ENCODE results near the gene PMPCA. TPM values are rescaled to one million over a fixed set of nuclear protein-coding genes. Genes with fewer than 3 reads are reported as not detected.

Gene PMPCA
- total RNA-seq, 3 donors from 2014 or later (not counting 1 experiment from before 2014, with no cell fraction given), result 78.3 to 84.8 (median 79.3) TPM

DNA sequence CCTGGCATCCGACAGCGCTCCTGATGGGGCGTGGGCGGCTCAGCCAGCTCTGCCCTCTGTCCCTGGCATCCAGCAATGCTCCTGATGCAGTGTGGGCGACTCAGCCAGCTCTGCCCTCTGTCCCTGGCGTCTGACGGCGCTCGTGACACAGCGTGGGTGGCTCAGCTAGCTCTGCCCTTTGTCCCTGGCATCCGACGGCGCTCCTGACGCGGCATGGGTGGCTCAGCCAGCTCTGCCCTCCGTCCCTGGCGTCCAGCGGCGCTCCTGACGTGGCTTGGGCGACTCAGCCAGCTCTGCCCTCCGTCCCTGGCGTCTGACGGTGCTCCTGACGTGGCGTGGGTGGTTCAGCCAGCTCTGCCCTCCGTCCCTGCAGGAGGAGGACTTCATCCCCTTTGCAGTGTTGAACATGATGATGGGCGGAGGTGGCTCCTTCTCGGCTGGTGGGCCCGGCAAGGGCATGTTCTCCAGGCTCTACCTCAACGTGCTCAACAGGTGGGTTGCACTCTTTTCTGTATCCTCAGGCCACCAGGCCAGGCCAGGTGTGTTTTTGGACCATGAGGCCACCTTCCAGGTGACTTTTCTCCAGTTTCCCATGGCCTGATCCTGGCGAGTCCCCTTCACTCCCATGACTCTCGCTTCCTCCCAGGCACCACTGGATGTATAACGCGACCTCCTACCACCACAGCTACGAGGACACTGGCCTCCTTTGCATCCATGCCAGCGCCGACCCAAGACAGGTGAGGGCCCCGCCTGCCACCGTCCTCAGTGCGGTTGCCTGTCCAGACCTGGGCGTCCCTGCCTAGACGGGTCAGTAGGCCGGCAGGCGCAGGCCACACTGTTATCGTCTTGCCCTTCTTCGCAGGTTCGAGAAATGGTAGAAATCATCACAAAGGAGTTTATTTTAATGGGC lies 8.0 kb downstream of the PMPCA start:
- intact Hi-C loops (cut with micrococcal nuclease), result no loop called here
- DNase-seq (no peak), ATAC-seq (no peak)
- H3K27ac Mint-ChIP-seq, result no peak overlapping the region
- H3K27me3 ChIP-seq (ENCODE audit: control insufficient read depth, insufficient read depth, low read length), result no peaks in the 10 kb centered on the region
- no peaks in the 10 kb centered on the region for H3K9me3 Mint-ChIP-seq
- H3K4me1 ChIP-seq (ENCODE audit: control insufficient read depth, insufficient read depth, low read length), result no peaks in the 10 kb centered on the region
- peaks cover 0 to 5% of the 10 kb centered on the region in 2 donors for H3K4me1 Mint-ChIP-seq
- peaks cover 80% of the 10 kb centered on the region for H3K36me3 ChIP-seq (ENCODE audit: control insufficient read depth, insufficient read depth, low read length)
- no peak overlapping the region for H3K27ac ChIP-seq (ENCODE audit: low read length)
- H3K4me3 ChIP-seq (ENCODE audit: low read length), result no peak overlapping the region
- 96% methylated on average over 48 of the region's 48 CpGs for WGBS (ENCODE audit: insufficient coverage)
- TF ChIP-seq, protein P1, sequence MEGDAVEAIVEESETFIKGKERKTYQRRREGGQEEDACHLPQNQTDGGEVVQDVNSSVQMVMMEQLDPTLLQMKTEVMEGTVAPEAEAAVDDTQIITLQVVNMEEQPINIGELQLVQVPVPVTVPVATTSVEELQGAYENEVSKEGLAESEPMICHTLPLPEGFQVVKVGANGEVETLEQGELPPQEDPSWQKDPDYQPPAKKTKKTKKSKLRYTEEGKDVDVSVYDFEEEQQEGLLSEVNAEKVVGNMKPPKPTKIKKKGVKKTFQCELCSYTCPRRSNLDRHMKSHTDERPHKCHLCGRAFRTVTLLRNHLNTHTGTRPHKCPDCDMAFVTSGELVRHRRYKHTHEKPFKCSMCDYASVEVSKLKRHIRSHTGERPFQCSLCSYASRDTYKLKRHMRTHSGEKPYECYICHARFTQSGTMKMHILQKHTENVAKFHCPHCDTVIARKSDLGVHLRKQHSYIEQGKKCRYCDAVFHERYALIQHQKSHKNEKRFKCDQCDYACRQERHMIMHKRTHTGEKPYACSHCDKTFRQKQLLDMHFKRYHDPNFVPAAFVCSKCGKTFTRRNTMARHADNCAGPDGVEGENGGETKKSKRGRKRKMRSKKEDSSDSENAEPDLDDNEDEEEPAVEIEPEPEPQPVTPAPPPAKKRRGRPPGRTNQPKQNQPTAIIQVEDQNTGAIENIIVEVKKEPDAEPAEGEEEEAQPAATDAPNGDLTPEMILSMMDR (IDR thresholded peaks at IDR 0.05), result no peak
- H3K27me3 Mint-ChIP-seq (ENCODE audit: low read depth in 2 of 2), result no peaks in the 10 kb centered on the region
- H3K36me3 Mint-ChIP-seq, result no peaks in the 10 kb centered on the region
- H3K4me3 Mint-ChIP-seq, result no peak overlapping the region
- H3K9me3 ChIP-seq (ENCODE audit: control insufficient read depth, insufficient read depth, low read length), result no peaks in the 10 kb centered on the region

DNA sequence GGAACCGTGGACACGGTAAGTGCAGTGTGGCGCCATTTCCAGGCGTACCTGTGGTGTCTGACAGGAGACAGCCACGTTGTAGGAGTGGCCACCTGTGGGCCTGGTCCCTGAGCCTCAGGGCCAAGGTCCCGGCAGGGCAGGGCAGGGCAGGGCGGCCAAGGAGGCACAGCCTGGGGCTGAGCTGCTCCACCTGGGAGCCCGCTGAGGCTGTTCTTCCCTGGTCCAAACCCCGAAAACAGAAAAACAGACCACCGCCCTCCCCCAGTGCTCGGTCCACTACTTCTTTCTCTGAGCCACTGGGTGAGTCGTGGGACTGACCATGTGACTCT lies 8.6 kb downstream of the PMPCA start:
- Mint-ChIP-seq H3K4me3 (no peak overlapping the region), H3K27ac (no peak overlapping the region), H3K9me3 (no peaks in the 10 kb centered on the region), H3K36me3 (no peaks in the 10 kb centered on the region), H3K27me3 (ENCODE audit: low read depth in 2 of 2) (no peaks in the 10 kb centered on the region), H3K4me1 (no peaks in the 10 kb centered on the region)
- intact Hi-C loops (cut with micrococcal nuclease), result no loop called here
- DNase-seq (no peak), ATAC-seq (no peak)
- Histone ChIP-seq H3K27me3 (ENCODE audit: control insufficient read depth, insufficient read depth, low read length) (no peaks in the 10 kb centered on the region), H3K4me1 (ENCODE audit: control insufficient read depth, insufficient read depth, low read length) (no peaks in the 10 kb centered on the region), H3K27ac (ENCODE audit: low read length) (no peak overlapping the region), H3K9me3 (ENCODE audit: control insufficient read depth, insufficient read depth, low read length) (no peaks in the 10 kb centered on the region), H3K36me3 (ENCODE audit: control insufficient read depth, insufficient read depth, low read length) (peaks cover 76% of the 10 kb centered on the region), H3K4me3 (ENCODE audit: low read length) (no peak overlapping the region)
- WGBS (ENCODE audit: insufficient coverage), result 97% methylated on average over 12 of the region's 12 CpGs
- TF ChIP-seq, protein P1 (IDR thresholded peaks at IDR 0.05), result no peak

DNA sequence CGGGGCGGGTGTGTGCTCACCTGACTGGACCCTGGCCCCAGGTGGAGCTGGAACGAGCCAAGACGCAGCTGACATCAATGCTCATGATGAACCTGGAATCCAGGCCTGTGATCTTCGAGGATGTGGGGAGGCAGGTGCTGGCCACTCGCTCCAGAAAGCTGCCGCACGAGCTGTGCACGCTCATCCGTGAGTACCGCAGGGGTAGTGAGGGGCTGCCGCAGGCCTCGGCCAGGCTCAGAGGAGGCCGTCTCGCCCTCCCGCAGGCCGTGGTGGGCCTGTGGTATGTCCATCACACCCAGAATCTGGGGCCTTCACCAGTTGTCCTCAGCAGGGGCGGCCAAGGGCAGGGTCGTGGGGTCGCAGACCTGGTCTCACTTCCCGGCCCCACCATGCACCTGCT lies 11.3 kb downstream of the PMPCA start:
- no peaks in the 10 kb centered on the region for H3K27me3 Mint-ChIP-seq (ENCODE audit: low read depth in 2 of 2)
- intact Hi-C loops (cut with micrococcal nuclease), result no loop called here
- H3K4me3 Mint-ChIP-seq, result no peak overlapping the region
- DNase-seq (no peak), ATAC-seq (no peak)
- Histone ChIP-seq H3K36me3 (ENCODE audit: control insufficient read depth, insufficient read depth, low read length) (peaks cover 58% of the 10 kb centered on the region), H3K27ac (ENCODE audit: low read length) (no peak overlapping the region), H3K4me1 (ENCODE audit: control insufficient read depth, insufficient read depth, low read length) (no peaks in the 10 kb centered on the region), H3K4me3 (ENCODE audit: low read length) (no peak overlapping the region), H3K27me3 (ENCODE audit: control insufficient read depth, insufficient read depth, low read length) (no peaks in the 10 kb centered on the region), H3K9me3 (ENCODE audit: control insufficient read depth, insufficient read depth, low read length) (no peaks in the 10 kb centered on the region)
- no peaks in the 10 kb centered on the region for H3K9me3 Mint-ChIP-seq
- 96% methylated on average over 21 of the region's 21 CpGs for WGBS (ENCODE audit: insufficient coverage)
- no peak overlapping the region for H3K27ac Mint-ChIP-seq
- TF ChIP-seq, protein P1 (IDR thresholded peaks at IDR 0.05), result no peak
- H3K36me3 Mint-ChIP-seq, result no peaks in the 10 kb centered on the region
- H3K4me1 Mint-ChIP-seq, result no peaks in the 10 kb centered on the region

DNA sequence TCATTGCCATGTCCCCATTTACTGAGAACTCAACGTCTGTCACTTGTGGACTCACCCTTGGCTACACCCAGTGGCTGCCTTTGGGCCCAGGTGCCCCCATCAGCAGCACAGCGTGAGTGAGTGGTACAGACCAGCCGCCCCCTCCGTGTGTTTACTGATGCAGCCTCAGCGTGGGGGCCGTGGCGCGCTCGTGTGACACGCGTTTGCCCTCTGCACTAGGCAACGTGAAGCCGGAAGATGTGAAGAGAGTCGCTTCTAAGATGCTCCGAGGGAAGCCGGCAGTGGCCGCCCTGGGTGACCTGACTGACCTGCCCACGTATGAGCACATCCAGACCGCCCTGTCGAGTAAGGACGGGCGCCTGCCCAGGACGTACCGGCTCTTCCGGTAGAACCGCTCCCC lies 12.4 kb downstream of the PMPCA start:
- intact Hi-C loops (cut with micrococcal nuclease), result no loop called here

More for the DNA sequence above, 12.4 kb downstream of the PMPCA start:
- H3K9me3 Mint-ChIP-seq, result no peaks in the 10 kb centered on the region
- no peaks in the 10 kb centered on the region for H3K27me3 Mint-ChIP-seq (ENCODE audit: low read depth in 2 of 2)
- DNase-seq, result no peak
- H3K27ac Mint-ChIP-seq, result no peak overlapping the region
- 98% methylated on average over 26 of the region's 26 CpGs for WGBS (ENCODE audit: insufficient coverage)
- Histone ChIP-seq H3K27ac (ENCODE audit: low read length) (no peak overlapping the region), H3K4me1 (ENCODE audit: control insufficient read depth, insufficient read depth, low read length) (no peaks in the 10 kb centered on the region), H3K4me3 (ENCODE audit: low read length) (no peak overlapping the region), H3K9me3 (ENCODE audit: control insufficient read depth, insufficient read depth, low read length) (no peaks in the 10 kb centered on the region), H3K36me3 (ENCODE audit: control insufficient read depth, insufficient read depth, low read length) (peaks cover 51% of the 10 kb centered on the region), H3K27me3 (ENCODE audit: control insufficient read depth, insufficient read depth, low read length) (no peaks in the 10 kb centered on the region)
- no peaks in the 10 kb centered on the region for H3K36me3 Mint-ChIP-seq
- no peak for ATAC-seq
- H3K4me1 Mint-ChIP-seq, result no peaks in the 10 kb centered on the region
- TF ChIP-seq, protein P1 (IDR thresholded peaks at IDR 0.05), result no peak
- H3K4me3 Mint-ChIP-seq, result no peak overlapping the region

Data from natural killer cell (primary cell).